Lung (tissue), 12 donors: ENCODE data around the gene DPP3. TPM values are rescaled to one million over a fixed set of nuclear protein-coding genes. Genes with fewer than 3 reads are reported as not detected.
A peak's percentile ranks its signal among the peaks of the same experiment; 100 is the strongest.

Experiments
- ATAC-seq: fragments of 200-7000 bp; cut with Tn5 transposase; one replicate; pipeline ENCODE4 v1.9.1; 2020; ENCODE audit warnings: moderate number of reproducible peaks; ENCODE audit not compliant: insufficient read depth, low FRiP score
- DNase-seq, 3 donors: peaks; one replicate each; pipeline ENCODE4 v3.0.0-alpha.2; 2013 to 2017
- H3K27ac ChIP-seq, 2 donors: one replicate each; pipeline ENCODE4 v1.5.1; 2013; ENCODE audit warnings: mild to moderate bottlenecking in 2 of 2, moderate library complexity in 2 of 2, control low read depth in 1 of 2, inconsistent platforms in 1 of 2, low read depth in 1 of 2, low read length in 1 of 2
- H3K27me3 ChIP-seq, 3 donors: one replicate each; pipeline ENCODE4 v1.5.1; 2013; ENCODE audit warnings: low read length in 2 of 3; ENCODE audit not compliant: control insufficient read depth in 3 of 3, insufficient read depth in 3 of 3
- H3K36me3 ChIP-seq, 4 donors: one replicate each; pipeline ENCODE4 v1.5.1; 2013; ENCODE audit warnings: low read length in 4 of 4, mild to moderate bottlenecking in 1 of 4, moderate library complexity in 1 of 4; ENCODE audit not compliant: control insufficient read depth in 4 of 4, insufficient read depth in 4 of 4
- H3K4me1 ChIP-seq, 5 donors: one replicate each; pipeline ENCODE4 v1.5.1; 2013; ENCODE audit warnings: low read length in 5 of 5, mild to moderate bottlenecking in 2 of 5, moderate library complexity in 1 of 5; ENCODE audit not compliant: control insufficient read depth in 5 of 5, insufficient read depth in 5 of 5
- H3K4me3 ChIP-seq: one replicate; pipeline ENCODE4 v1.5.1; 2013; ENCODE audit warnings: mild to moderate bottlenecking, control low read depth, moderate library complexity
- H3K9ac ChIP-seq, 2 donors: one replicate each; pipeline ENCODE4 v1.5.1; 2013; ENCODE audit warnings: low read length in 2 of 2, control low read depth in 1 of 2; ENCODE audit not compliant: insufficient read depth in 1 of 2
- H3K9me3 ChIP-seq, 4 donors: one replicate each; pipeline ENCODE4 v1.5.1; 2013; ENCODE audit warnings: low read length in 3 of 4, mild to moderate bottlenecking in 1 of 4, moderate library complexity in 1 of 4; ENCODE audit not compliant: control insufficient read depth in 4 of 4, insufficient read depth in 3 of 4
- WGBS, 2 donors: extraction: QIAGEN DNeasy Blood & Tissue Kit; methylation state at CpG; one replicate each; pipeline ENCODE4 v1.1.7; 2013; 5-methylcytosine and 5-hydroxymethylcytosine counted together
- polyA plus RNA-seq, 2 donors: library from polyadenylated mRNA; stranded (reverse); fragments of 200-250 nt; gene quantifications; one replicate each; pipeline ENCODE4 v1.2.1, GENCODE V29; 2013
- total RNA-seq, 2 donors: library from RNA; depleted of rRNA in 1 of 2; stranded (reverse); fragments of >200 nt in 1 of 2; gene quantifications; one replicate each; pipeline ENCODE4 v1.2.1, GENCODE V29; 2014 to 2021
- TF ChIP-seq, protein P1 (sequence below): IDR thresholded peaks from 2 replicates; pipeline ENCODE4 v1.5.1; 2012; ENCODE audit warnings: mild to moderate bottlenecking; ENCODE audit errors: control extremely low read depth, extremely low read depth
- donor health status: control.
- donor health status: control.
- donor health status: Bipolar disorder and iron deficiency.
- donor health status: healthy.
- donor health status: DM: yes; HTN: yes; CAD: no.

The DPP3 gene
- total and polyA plus RNA-seq, 4 donors: 25.4 to 76.3 (median 44.7) TPM

DNA sequence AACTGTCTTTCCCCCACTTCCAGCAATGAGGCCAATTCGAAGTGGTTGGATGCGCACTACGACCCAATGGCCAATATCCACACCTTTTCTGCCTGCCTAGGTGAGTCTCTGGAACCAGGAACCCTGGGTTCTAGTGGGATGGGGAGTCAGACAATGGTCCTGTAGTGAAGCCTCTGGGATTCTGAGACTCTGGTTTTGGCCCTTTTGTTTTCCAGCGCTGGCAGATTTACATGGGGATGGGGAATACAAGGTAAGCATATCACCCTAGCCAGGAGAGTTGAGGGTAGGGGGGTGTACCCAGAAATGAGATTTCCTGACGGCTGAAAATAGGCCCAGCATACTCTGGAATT is 30.7 kb downstream of the DPP3 start:
- Histone ChIP-seq H3K27ac (no peak overlapping the region), H3K4me1 (peaks cover 0 to 8% (median 4%) of the 10 kb centered on the region in 5 donors), H3K27me3 (no peaks in the 10 kb centered on the region), H3K9ac (peak overlapping the region; percentile 68 to 69), H3K9me3 (no peaks in the 10 kb centered on the region), H3K36me3 (peaks cover 4 to 14% (median 9%) of the 10 kb centered on the region in 4 donors), H3K4me3 (peak overlapping the region; percentile 81)
- DNase-seq: no peak
- no peak for ATAC-seq
- TF ChIP-seq, protein P1, sequence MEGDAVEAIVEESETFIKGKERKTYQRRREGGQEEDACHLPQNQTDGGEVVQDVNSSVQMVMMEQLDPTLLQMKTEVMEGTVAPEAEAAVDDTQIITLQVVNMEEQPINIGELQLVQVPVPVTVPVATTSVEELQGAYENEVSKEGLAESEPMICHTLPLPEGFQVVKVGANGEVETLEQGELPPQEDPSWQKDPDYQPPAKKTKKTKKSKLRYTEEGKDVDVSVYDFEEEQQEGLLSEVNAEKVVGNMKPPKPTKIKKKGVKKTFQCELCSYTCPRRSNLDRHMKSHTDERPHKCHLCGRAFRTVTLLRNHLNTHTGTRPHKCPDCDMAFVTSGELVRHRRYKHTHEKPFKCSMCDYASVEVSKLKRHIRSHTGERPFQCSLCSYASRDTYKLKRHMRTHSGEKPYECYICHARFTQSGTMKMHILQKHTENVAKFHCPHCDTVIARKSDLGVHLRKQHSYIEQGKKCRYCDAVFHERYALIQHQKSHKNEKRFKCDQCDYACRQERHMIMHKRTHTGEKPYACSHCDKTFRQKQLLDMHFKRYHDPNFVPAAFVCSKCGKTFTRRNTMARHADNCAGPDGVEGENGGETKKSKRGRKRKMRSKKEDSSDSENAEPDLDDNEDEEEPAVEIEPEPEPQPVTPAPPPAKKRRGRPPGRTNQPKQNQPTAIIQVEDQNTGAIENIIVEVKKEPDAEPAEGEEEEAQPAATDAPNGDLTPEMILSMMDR: no peak
- WGBS, 2 donors: 7 to 9% methylated on average over 5 of the region's 5 CpGs

DNA sequence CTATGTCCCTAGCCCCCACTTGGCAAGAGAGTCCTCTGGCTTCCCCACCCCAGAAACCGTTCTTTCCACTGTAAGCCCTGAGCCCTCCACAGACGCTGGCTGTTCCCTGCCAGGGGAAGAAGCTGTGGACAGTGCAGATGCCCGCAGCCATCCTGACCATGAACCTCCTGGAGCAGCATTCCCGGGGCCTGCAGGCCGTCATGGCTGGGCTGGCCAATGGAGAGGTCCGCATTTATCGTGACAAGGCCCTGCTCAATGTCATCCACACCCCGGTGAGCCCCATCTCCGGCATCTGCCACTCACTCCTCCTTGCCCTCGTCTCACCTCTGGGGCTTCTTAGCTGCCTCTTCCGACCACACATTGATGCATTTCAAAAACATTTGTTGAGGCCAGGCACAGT is 43.4 kb downstream of the DPP3 start:
- Histone ChIP-seq H3K36me3 (peaks cover 12 to 32% (median 20%) of the 10 kb centered on the region in 4 donors), H3K9ac (no peak overlapping the region), H3K9me3 (no peaks in the 10 kb centered on the region), H3K4me1 (no peaks in the 10 kb centered on the region), H3K27ac (no peak overlapping the region), H3K4me3 (no peak overlapping the region), H3K27me3 (no peaks in the 10 kb centered on the region)
- DNase-seq: no peak
- 96 to 98% methylated on average over 11 of the region's 11 CpGs for WGBS, 2 donors
- TF ChIP-seq, protein P1: no peak
- ATAC-seq: no peak

DNA sequence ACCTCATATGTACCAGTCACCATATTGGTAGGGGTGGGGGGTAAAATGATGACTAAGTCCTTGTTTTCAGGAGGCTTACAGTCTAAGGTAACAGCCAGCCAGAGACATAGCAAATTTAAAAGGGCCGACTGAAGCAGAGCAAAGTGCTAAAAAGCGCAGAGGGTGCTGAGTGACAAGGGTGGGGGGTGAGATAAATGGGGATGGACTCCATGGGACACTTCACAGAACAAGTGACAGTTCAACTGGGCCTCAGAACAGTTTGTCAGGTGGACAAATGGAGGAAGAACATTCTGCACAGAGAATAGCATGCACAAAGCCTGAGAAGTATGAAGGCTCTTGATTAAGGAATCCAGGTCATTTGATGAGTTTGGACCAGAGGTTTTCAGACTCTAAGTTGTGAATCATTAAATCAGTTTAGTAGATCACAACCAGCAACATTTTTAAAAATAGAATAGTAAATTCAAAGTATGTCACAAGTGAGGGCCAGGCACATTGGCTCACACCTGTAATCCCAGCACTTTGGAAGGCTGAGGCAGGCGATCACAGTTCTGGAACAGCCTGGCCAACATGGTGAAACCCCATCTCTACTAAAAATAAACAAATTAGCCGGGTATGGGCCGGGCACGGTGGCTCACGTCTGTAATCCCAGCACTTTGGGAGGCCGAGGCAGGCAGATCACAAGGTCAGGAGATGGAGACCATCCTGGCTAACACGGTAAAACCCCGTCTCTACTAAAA is 44.2 kb downstream of the DPP3 start:
- no peak overlapping the region for H3K27ac ChIP-seq
- no peak overlapping the region for H3K9ac ChIP-seq
- peaks cover 15 to 29% (median 22%) of the 10 kb centered on the region in 4 donors for H3K36me3 ChIP-seq
- DNase-seq (no peak), ATAC-seq (no peak)
- no peaks in the 10 kb centered on the region for H3K9me3 ChIP-seq
- no peaks in the 10 kb centered on the region for H3K27me3 ChIP-seq
- no peak overlapping the region for H3K4me3 ChIP-seq
- WGBS, 2 donors: 89 to 94% methylated on average over 8 to 10 of the region's 10 CpGs
- no peaks in the 10 kb centered on the region for H3K4me1 ChIP-seq
- TF ChIP-seq, protein P1: no peak
